Dendritic cell treated with granulocyte-macrophage colony-stimulating factor and Interleukin-4, amounts not matched to agents 40 ng/mL and 50 ng/mL, for 4 days (primary cell): ENCODE results near the gene CACNA1C.
"Not testable (repeated sequence)": the region's sequence is repeated elsewhere in the genome, so short reads cannot be mapped to it uniquely, and the experiment has no call there.

Experiments
- H3K27ac Mint-ChIP-seq: one replicate; pipeline ENCODE4 v1.8.0; 2022; ENCODE audit warnings: mild to moderate bottlenecking, mixed read lengths
- H3K27me3 Mint-ChIP-seq: one replicate; pipeline ENCODE4 v1.8.0; 2022; ENCODE audit warnings: mild to moderate bottlenecking, mixed read lengths
- H3K36me3 Mint-ChIP-seq: one replicate; pipeline ENCODE4 v1.8.0; 2022; ENCODE audit warnings: low read depth, mixed read lengths
- H3K4me1 Mint-ChIP-seq: one replicate; pipeline ENCODE4 v1.8.0; 2022; ENCODE audit warnings: low read depth, mixed read lengths
- H3K4me3 Mint-ChIP-seq: one replicate; pipeline ENCODE4 v1.8.0; 2022; ENCODE audit warnings: mild to moderate bottlenecking, moderate library complexity, mixed read lengths
- H3K9me3 Mint-ChIP-seq: one replicate; pipeline ENCODE4 v1.8.0; 2022; ENCODE audit warnings: mixed read lengths
- intact Hi-C: fragments of 100-400 bp; cut with micrococcal nuclease; formaldehyde crosslinking; loops from one replicate; pipeline ENCODE4 v1.15.0; 2022

The CACNA1C gene

DNA sequence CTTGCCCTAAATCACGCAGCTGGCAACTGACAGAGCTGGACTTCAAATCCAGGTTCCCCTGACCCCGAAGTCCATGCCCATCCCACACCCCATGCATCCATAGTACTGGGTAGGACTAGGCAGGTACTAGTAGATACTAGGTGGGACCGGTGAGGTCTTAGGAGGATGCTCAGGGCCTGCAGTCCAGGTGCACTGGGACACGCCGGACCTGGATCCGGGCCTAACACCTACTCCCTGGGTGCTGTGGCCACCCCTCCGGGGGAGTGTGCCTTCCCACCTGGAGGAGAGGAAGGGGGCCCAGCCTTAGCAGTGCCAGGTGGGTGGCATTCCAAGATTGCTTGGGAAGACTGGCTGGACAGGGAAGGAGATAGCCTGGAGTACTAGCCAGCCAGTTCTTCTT is 64.8 kb downstream of the CACNA1C start:
- H3K4me1 Mint-ChIP-seq = no peaks in the 10 kb centered on the region
- H3K27ac Mint-ChIP-seq = no peak overlapping the region
- no peak overlapping the region for H3K4me3 Mint-ChIP-seq
- intact Hi-C loops = no loop called here
- H3K9me3 Mint-ChIP-seq = no peaks in the 10 kb centered on the region
- no peaks in the 10 kb centered on the region for H3K36me3 Mint-ChIP-seq
- H3K27me3 Mint-ChIP-seq = no peaks in the 10 kb centered on the region

DNA sequence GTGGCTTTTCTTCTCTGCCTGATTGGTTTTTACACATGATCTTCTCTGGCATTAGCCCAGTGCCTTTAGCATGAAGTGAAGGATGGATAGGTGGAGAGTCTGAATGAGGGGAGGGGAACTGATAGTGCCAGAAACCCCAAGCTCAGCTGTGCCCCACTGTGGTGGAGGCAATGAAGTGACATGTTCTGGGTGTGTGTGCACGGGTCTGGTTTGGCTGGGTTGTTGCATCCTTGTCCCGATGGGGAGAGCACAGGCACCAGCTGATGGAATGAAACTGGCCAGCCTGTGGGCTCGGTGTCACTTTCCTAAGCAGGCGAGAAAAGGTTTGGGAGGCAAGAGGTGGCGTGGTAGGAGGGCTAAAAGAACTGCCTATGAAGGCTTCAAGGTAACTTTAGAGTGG is 65.3 kb downstream of the CACNA1C start:
- Mint-ChIP-seq H3K27ac (no peak overlapping the region), H3K36me3 (no peaks in the 10 kb centered on the region), H3K4me1 (no peaks in the 10 kb centered on the region), H3K27me3 (no peaks in the 10 kb centered on the region), H3K9me3 (no peaks in the 10 kb centered on the region), H3K4me3 (no peak overlapping the region)
- intact Hi-C loops = no loop called here

- H3K4me1 Mint-ChIP-seq = no peaks in the 10 kb centered on the region
- intact Hi-C loops = no loop called here
- H3K27ac Mint-ChIP-seq = no peak overlapping the region
- H3K36me3 Mint-ChIP-seq = no peaks in the 10 kb centered on the region
- H3K27me3 Mint-ChIP-seq = no peaks in the 10 kb centered on the region
- no peak overlapping the region for H3K4me3 Mint-ChIP-seq
- no peaks in the 10 kb centered on the region for H3K9me3 Mint-ChIP-seq
Measured at GRCh38 chr12:2118481-2119255, 65.9 kb downstream of the CACNA1C start.

DNA sequence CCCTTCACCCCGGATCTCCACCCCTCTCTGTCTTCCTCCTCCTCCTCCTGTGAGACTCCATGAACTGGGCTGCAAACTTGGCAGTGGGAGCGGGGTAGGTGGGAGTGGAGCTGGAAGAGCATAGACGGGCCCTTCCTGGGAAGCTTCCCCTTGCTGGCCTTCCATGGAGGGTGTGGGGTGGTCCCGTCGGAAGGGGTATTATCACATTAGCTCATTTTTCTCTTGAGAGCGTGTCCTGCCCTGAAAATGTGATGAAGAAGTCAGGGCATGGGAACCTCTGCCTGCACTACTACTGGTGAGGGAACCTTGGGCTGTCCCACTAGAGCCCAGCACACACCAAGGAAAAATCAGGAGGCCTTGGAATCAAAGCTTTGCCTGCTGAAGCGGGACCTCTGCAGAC is 66.5 kb downstream of the CACNA1C start:
- H3K9me3 Mint-ChIP-seq = no peaks in the 10 kb centered on the region
- H3K27me3 Mint-ChIP-seq = no peaks in the 10 kb centered on the region
- H3K4me1 Mint-ChIP-seq = no peaks in the 10 kb centered on the region
- H3K27ac Mint-ChIP-seq = no peak overlapping the region
- intact Hi-C loops = no loop called here
- H3K4me3 Mint-ChIP-seq = no peak overlapping the region
- no peaks in the 10 kb centered on the region for H3K36me3 Mint-ChIP-seq

DNA sequence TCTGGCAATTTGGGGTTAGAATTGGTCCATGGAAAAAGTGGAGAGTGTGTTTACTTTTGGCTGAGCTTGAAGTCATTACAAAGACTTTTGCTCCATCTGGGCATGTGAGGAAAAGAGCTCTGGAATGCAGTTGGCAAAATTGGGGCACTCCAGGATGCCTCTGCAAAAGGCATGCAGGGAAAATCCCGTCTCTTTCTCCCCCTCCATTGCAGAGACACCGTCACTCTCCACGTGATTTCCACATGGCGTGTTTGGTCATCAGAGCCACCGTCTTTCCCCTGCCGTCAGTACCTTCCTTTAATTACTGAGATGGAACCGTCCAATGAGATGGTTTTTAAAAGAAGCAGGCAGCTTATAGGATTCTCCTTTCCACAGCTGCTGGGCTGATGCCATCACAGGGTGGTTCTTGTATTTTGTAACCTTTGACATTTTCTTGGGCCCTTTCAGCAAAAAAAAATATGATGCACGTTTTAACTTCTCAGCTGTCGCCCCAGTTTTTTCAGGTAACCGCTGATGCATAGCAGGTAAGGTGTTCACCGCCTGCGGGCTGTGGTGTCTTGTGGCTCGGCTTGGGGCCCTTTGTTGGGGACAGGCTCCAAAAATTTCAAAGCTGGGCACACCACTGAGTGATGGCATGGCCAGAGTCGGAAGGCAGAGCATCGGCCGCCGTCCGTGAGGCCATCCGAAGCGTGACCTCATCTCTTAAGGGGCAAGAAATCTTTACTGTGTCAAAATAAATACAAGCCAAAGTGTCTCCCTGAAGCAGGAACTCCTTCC is 68.4 kb downstream of the CACNA1C start:
- no peak overlapping the region for H3K27ac Mint-ChIP-seq
- no peaks in the 10 kb centered on the region for H3K36me3 Mint-ChIP-seq
- H3K4me3 Mint-ChIP-seq = no peak overlapping the region
- no peaks in the 10 kb centered on the region for H3K9me3 Mint-ChIP-seq
- H3K27me3 Mint-ChIP-seq = no peaks in the 10 kb centered on the region
- intact Hi-C loops = no loop called here
- no peaks in the 10 kb centered on the region for H3K4me1 Mint-ChIP-seq

DNA sequence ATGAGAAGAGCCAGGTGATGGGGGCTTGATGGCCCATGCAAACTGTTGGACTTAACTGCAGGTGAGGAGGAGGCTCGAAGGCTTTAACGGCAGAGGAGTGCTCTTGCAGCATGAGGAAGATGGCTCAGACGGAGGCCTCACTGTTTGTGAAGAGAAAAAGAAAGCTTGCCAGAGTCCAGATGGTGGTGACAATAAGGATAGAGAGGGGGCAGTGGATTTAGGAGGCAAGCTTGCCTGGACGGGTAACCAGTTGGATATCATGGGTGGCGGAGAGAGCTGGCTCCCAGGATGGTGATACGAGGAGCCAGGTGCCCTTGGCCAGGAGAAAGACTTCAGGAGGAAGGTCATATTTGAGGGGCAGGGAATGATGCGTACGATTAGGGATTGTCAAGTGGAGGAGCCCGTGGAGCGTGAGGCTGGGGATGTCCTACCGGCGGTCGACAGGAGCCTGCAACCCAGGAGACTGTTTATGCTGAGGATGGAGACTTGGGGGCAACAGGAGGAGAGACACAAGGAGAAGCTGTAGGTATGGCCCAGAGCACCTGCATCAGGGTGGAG is 71.8 kb downstream of the CACNA1C start:
- H3K27ac Mint-ChIP-seq = no peak overlapping the region

DNA sequence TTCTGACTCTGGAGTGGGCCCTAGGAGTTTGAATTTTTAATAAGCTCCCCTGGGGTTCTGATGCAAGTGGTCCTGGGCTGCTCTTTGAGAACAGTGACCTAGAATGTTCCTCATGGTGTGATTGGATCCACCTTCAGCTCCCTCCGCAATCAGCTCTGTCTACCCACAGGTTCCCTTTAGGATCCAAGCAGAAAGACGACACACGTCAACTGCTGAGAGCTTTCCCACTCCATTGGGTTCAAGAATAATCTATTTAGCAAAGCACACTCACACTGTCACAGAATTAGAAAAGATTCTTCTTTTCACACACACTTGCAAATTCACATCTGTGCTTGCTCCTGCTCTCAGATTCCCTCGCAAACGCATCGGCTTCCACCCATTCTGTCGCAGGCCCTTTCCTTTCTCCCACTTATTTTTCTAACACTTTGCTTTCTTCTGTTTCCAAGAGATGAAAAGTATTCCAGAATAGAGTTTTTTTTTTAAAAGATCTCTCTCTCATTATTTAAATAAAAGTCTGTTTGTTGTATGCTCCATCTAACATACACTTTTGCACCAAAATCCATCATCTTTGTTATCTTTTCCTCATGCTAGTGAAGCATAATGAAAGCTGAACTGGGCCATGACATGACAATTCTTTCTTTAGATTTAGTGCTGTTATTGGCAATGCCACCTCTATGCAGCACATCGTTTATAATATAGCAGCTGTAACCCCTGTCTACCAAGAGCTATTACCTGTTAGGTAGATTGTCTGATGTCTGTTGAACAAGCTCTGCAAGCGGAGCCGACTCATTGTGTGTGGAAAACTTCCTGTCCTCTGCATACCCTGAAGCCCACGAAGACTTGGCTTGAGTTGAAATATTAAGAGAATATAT is 73.1 kb downstream of the CACNA1C start:
- no peak overlapping the region for H3K4me3 Mint-ChIP-seq
- H3K4me1 Mint-ChIP-seq = no peaks in the 10 kb centered on the region
- intact Hi-C loops = no loop called here
- no peaks in the 10 kb centered on the region for H3K9me3 Mint-ChIP-seq
- H3K27ac Mint-ChIP-seq = no peak overlapping the region
- no peaks in the 10 kb centered on the region for H3K36me3 Mint-ChIP-seq
- H3K27me3 Mint-ChIP-seq = no peaks in the 10 kb centered on the region

More for the DNA sequence above, 71.8 kb downstream of the CACNA1C start:
- H3K36me3 Mint-ChIP-seq = no peaks in the 10 kb centered on the region
- no peaks in the 10 kb centered on the region for H3K9me3 Mint-ChIP-seq
- no peak overlapping the region for H3K4me3 Mint-ChIP-seq
- H3K27me3 Mint-ChIP-seq = no peaks in the 10 kb centered on the region
- intact Hi-C loops = no loop called here
- no peaks in the 10 kb centered on the region for H3K4me1 Mint-ChIP-seq

- no peak overlapping the region for H3K27ac Mint-ChIP-seq
- H3K4me3 Mint-ChIP-seq = no peak overlapping the region
- H3K4me1 Mint-ChIP-seq = no peaks in the 10 kb centered on the region
- H3K36me3 Mint-ChIP-seq = no peaks in the 10 kb centered on the region
- H3K9me3 Mint-ChIP-seq = no peaks in the 10 kb centered on the region
- intact Hi-C loops = no loop called here
- no peaks in the 10 kb centered on the region for H3K27me3 Mint-ChIP-seq
Measured at GRCh38 chr12:2126676-2127406, 74.1 kb downstream of the CACNA1C start.

DNA sequence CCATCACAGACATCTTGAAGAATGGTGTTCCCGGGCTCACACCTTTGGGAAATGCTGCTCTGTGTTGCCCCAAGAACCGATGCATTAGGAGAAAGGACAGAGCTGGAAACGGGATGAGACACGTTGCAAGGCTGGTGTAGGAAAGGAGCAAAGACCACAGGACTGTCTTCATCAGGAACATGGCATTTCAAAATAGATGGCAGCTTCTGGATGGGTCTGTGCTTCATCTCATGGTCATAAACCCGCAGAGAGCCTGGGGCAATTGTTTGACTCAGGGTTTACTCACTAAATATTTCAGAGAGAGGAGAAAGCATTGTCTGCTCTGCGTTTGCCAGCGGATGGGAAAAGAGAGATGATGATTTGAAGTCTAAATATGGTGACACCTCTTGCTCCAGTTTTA is 76.3 kb downstream of the CACNA1C start:
- Mint-ChIP-seq H3K27ac (no peak overlapping the region), H3K36me3 (no peaks in the 10 kb centered on the region), H3K4me3 (no peak overlapping the region), H3K27me3 (no peaks in the 10 kb centered on the region), H3K4me1 (no peaks in the 10 kb centered on the region), H3K9me3 (no peaks in the 10 kb centered on the region)
- intact Hi-C loops = no loop called here

DNA sequence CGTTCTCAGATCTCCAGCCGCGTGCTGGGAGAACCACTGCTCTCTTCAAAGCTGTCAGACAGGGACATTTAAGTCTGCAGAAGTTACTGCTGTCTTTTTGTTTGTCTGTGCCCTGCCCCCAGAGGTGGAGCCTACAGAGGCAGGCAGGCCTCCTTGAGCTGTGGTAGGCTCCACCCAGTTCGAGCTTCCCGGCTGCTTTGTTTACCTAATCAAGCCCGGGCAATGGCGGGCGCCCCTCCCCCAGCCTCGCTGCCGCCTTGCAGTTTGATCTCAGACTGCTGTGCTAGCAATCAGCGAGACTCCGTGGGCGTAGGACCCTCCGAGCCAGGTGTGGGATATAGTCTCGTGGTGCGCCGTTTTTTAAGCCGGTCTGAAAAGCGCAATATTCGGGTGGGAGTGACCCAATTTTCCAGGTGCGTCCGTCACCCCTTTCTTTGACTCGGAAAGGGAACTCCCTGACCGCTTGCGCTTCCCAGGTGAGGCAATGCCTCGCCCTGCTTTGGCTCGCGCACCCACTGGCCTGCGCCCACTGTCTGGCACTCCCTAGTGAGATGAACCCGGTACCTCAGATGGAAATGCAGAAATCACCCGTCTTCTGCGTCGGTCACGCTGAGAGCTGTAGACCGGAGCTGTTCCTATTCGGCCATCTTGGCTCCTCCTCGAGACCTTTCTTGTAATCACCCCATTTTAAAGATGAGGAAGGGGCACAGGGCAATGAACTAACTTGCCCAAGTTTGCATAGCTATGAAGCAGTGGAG is 83.1 kb downstream of the CACNA1C start:
- not testable (repeated sequence) for H3K27me3 Mint-ChIP-seq, H3K27ac Mint-ChIP-seq

DNA sequence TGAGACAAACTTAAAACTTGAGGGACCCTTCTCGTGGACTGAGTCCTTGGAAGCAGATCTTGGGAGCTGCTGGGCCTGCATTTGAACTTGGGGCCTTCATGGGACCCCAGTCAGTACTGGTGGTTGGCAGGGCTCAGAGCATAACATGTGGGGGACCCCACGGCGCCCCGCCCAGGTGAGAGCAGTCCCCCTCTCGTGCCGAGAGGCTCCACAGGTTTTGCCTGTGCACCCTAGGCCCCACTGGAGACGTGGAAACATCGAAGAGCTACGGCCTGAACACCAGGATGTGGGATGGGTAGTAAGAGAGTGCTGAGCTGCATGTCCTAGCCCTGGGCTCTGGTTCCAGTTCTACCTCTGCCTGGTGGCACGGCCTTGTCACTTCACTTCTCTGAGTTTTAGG is 84.1 kb downstream of the CACNA1C start:
- no peak overlapping the region for H3K4me3 Mint-ChIP-seq
- no peaks in the 10 kb centered on the region for H3K4me1 Mint-ChIP-seq
- intact Hi-C loops = no loop called here
- H3K9me3 Mint-ChIP-seq = no peaks in the 10 kb centered on the region
- H3K27ac Mint-ChIP-seq = no peak overlapping the region
- no peaks in the 10 kb centered on the region for H3K27me3 Mint-ChIP-seq
- no peaks in the 10 kb centered on the region for H3K36me3 Mint-ChIP-seq

More for the DNA sequence above, 83.1 kb downstream of the CACNA1C start:
- intact Hi-C loops, H3K36me3 Mint-ChIP-seq, H3K9me3 Mint-ChIP-seq, H3K4me3 Mint-ChIP-seq, H3K4me1 Mint-ChIP-seq: not testable (repeated sequence)

GRCh38 chr12:2137711-2138110 is 84.9 kb downstream of the CACNA1C start:
- H3K27me3 Mint-ChIP-seq = no peaks in the 10 kb centered on the region
- no peak overlapping the region for H3K4me3 Mint-ChIP-seq
- H3K4me1 Mint-ChIP-seq = no peaks in the 10 kb centered on the region
- intact Hi-C loops = no loop called here
- H3K36me3 Mint-ChIP-seq = no peaks in the 10 kb centered on the region
- H3K9me3 Mint-ChIP-seq = no peaks in the 10 kb centered on the region
- no peak overlapping the region for H3K27ac Mint-ChIP-seq

DNA sequence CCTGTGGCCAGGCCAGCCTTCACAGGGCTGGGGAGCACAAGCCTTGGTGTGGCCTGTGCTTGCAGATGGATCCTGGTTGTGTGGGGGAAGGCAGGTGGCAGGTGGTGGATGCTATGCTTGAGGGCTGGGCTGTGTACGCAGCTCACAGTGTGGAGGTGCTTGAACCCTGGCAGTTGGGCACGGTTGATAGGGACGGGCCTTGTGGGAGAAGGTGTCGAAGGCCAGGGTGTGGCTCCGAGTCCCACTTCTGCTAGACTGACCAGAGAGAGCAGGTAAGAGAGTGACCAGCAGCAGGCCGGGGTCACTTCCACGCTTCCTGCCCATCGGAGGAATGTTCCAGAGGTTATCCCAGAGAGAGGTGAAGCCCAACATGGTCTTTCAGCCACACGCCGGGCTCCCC is 85.5 kb downstream of the CACNA1C start:
- no peaks in the 10 kb centered on the region for H3K9me3 Mint-ChIP-seq
- no peaks in the 10 kb centered on the region for H3K27me3 Mint-ChIP-seq
- H3K4me3 Mint-ChIP-seq = no peak overlapping the region
- no peak overlapping the region for H3K27ac Mint-ChIP-seq
- intact Hi-C loops = no loop called here
- no peaks in the 10 kb centered on the region for H3K4me1 Mint-ChIP-seq
- H3K36me3 Mint-ChIP-seq = no peaks in the 10 kb centered on the region
